CD4-positive, CD25-positive, alpha-beta regulatory T cell (primary cell): Measurements from ENCODE around the gene FBRSL1. TPM values are rescaled to one million over a fixed set of nuclear protein-coding genes. Genes with fewer than 3 reads are reported as not detected.

Experiments
- ATAC-seq, 2 donors: fragments of 150-1000 bp; cut with Tn5 transposase; one replicate each; pipeline ENCODE4 v1.10.0; 2021; ENCODE audit warnings: low read depth in 2 of 2, moderate number of reproducible peaks in 2 of 2, moderate library complexity in 1 of 2
- DNase-seq, 3 donors: peaks; one replicate each; pipeline versions ENCODE4 v3.0.0 to v3.0.0-alpha.2; 2012 to 2022; ENCODE audit warnings: mixed read lengths in 1 of 3
- H3K27ac ChIP-seq: one replicate; pipeline ENCODE4 v1.7.0; 2013; ENCODE audit warnings: mild to moderate bottlenecking, low read length; ENCODE audit not compliant: insufficient read depth, poor library complexity, severe bottlenecking
- H3K27me3 ChIP-seq: one replicate; pipeline ENCODE4 v1.7.0; 2013; ENCODE audit warnings: low read length; ENCODE audit not compliant: control insufficient read depth, insufficient read depth
- H3K36me3 ChIP-seq: one replicate; pipeline ENCODE4 v1.7.0; 2013; ENCODE audit warnings: mild to moderate bottlenecking, low read length, moderate library complexity; ENCODE audit not compliant: control insufficient read depth, insufficient read depth
- H3K4me1 ChIP-seq: 2 replicates; pipeline ENCODE4 v1.7.0; 2013; ENCODE audit warnings: mild to moderate bottlenecking, low read length; ENCODE audit not compliant: insufficient read depth, control insufficient read depth, poor library complexity, severe bottlenecking
- H3K4me3 ChIP-seq: one replicate; pipeline ENCODE4 v1.7.0; 2013; ENCODE audit warnings: low read depth, mild to moderate bottlenecking, low read length, moderate library complexity
- H3K9me3 ChIP-seq, 2 experiments: 1 replicate in 1 of 2; 2 replicates in 1 of 2; pipeline ENCODE4 v1.7.0; 2013; ENCODE audit warnings: low read length in 2 of 2, mild to moderate bottlenecking in 1 of 2, moderate library complexity in 1 of 2; ENCODE audit not compliant: control insufficient read depth in 2 of 2
- H3K27ac Mint-ChIP-seq, 3 donors: one replicate each; pipeline ENCODE4 v1.8.0; 2020 to 2022; ENCODE audit warnings: mild to moderate bottlenecking in 3 of 3, mixed read lengths in 3 of 3, moderate library complexity in 2 of 3
- H3K27me3 Mint-ChIP-seq: one replicate; pipeline ENCODE4 v1.8.0; 2022; ENCODE audit warnings: mild to moderate bottlenecking, mixed read lengths
- H3K36me3 Mint-ChIP-seq: one replicate; pipeline ENCODE4 v1.8.0; 2020; ENCODE audit warnings: mixed read lengths
- H3K4me1 Mint-ChIP-seq, 4 donors: one replicate each; pipeline ENCODE4 v1.8.0; 2020 to 2022; ENCODE audit warnings: mixed read lengths in 4 of 4, mild to moderate bottlenecking in 1 of 4
- H3K4me3 Mint-ChIP-seq, 4 donors: one replicate each; pipeline ENCODE4 v1.8.0; 2020 to 2022; ENCODE audit warnings: mild to moderate bottlenecking in 4 of 4, mixed read lengths in 4 of 4, moderate library complexity in 3 of 4
- H3K9me3 Mint-ChIP-seq, 7 donors: one replicate each; pipeline ENCODE4 v1.8.0; 2020 to 2022; ENCODE audit warnings: mixed read lengths in 7 of 7, mild to moderate bottlenecking in 3 of 7, moderate library complexity in 2 of 7
- polyA plus RNA-seq, 4 donors: library from polyadenylated mRNA; unstranded; fragments of 300-500 nt; fragmentation: Illumina TruSeq; gene quantifications; one replicate each; pipeline ENCODE4 v1.2.3, GENCODE V29; 2021
- total RNA-seq: library from RNA; stranded (reverse); gene quantifications from one replicate; pipeline ENCODE4 v1.2.3, GENCODE V29; 2022

Gene FBRSL1
- total and polyA plus RNA-seq, 5 donors from 2014 or later: 0.16 to 94.6 (median 0.34) TPM

GRCh38 chr12:132502882-132503193 is 12.9 kb downstream of the FBRSL1 start:
- Mint-ChIP-seq H3K27ac (no peak overlapping the region), H3K4me1 (peaks cover 0 to 75% (median 29%) of the 10 kb centered on the region in 4 donors), H3K27me3 (no peaks in the 10 kb centered on the region), H3K36me3 (no peaks in the 10 kb centered on the region), H3K9me3 (no peaks in the 10 kb centered on the region), H3K4me3 (peak overlapping the region in 2 of 4 donors; percentile 51 to 53)
- ATAC-seq (no peak), DNase-seq (no peak)
- no peaks in the 10 kb centered on the region for H3K27me3 ChIP-seq
- H3K4me1 ChIP-seq: peaks cover 81% of the 10 kb centered on the region
- H3K27ac ChIP-seq: no peak overlapping the region
- no peak overlapping the region for H3K4me3 ChIP-seq
- no peaks in the 10 kb centered on the region for H3K36me3 ChIP-seq
- H3K9me3 ChIP-seq: no peaks in the 10 kb centered on the region

GRCh38 chr12:132503618-132504204 is 13.8 kb downstream of the FBRSL1 start:
- no peaks in the 10 kb centered on the region for H3K36me3 Mint-ChIP-seq
- no peaks in the 10 kb centered on the region for H3K9me3 ChIP-seq

GRCh38 chr12:132505105-132505851 is 15.3 kb downstream of the FBRSL1 start:
- no peaks in the 10 kb centered on the region for H3K27me3 Mint-ChIP-seq
- H3K4me3 Mint-ChIP-seq: peak overlapping the region in 3 of 4 donors; percentile 21 to 68 (median 35)
- peak overlapping the region in 2 of 3 donors; percentile 25 to 68 for H3K27ac Mint-ChIP-seq
- no peak for DNase-seq
- H3K9me3 ChIP-seq: no peaks in the 10 kb centered on the region
- peaks cover 4% of the 10 kb centered on the region for H3K36me3 ChIP-seq
- H3K36me3 Mint-ChIP-seq: no peaks in the 10 kb centered on the region
- H3K4me1 Mint-ChIP-seq: peaks cover 0 to 63% (median 27%) of the 10 kb centered on the region in 4 donors
- H3K9me3 Mint-ChIP-seq: no peaks in the 10 kb centered on the region
- no peaks in the 10 kb centered on the region for H3K27me3 ChIP-seq
- H3K4me3 ChIP-seq: no peak overlapping the region
- ATAC-seq: no peak
- peaks cover 61% of the 10 kb centered on the region for H3K4me1 ChIP-seq
- peak overlapping the region; percentile 5 for H3K27ac ChIP-seq

More at GRCh38 chr12:132503618-132504204, 13.8 kb downstream of the FBRSL1 start:
- H3K36me3 ChIP-seq: no peaks in the 10 kb centered on the region
- Mint-ChIP-seq H3K9me3 (no peaks in the 10 kb centered on the region), H3K4me1 (peaks cover 0 to 76% (median 29%) of the 10 kb centered on the region in 4 donors), H3K27me3 (no peaks in the 10 kb centered on the region), H3K27ac (peak overlapping the region in 1 of 3 donors; percentile 62), H3K4me3 (peak overlapping the region in 1 of 4 donors; percentile 54)
- ATAC-seq (no peak), DNase-seq (no peak)
- no peak overlapping the region for H3K27ac ChIP-seq
- H3K27me3 ChIP-seq: no peaks in the 10 kb centered on the region
- peaks cover 74% of the 10 kb centered on the region for H3K4me1 ChIP-seq
- no peak overlapping the region for H3K4me3 ChIP-seq

- no peaks in the 10 kb centered on the region for H3K27me3 ChIP-seq
- peaks cover 56% of the 10 kb centered on the region for H3K4me1 ChIP-seq
- peak overlapping the region in 3 of 4 donors; percentile 68 to 72 (median 71) for H3K4me3 Mint-ChIP-seq
- peaks cover 10% of the 10 kb centered on the region for H3K36me3 ChIP-seq
- DNase-seq (no peak), ATAC-seq (no peak)
- H3K36me3 Mint-ChIP-seq: no peaks in the 10 kb centered on the region
- H3K27ac ChIP-seq: peak overlapping the region; percentile 72
- H3K27me3 Mint-ChIP-seq: no peaks in the 10 kb centered on the region
- H3K4me3 ChIP-seq: no peak overlapping the region
- H3K4me1 Mint-ChIP-seq: peaks cover 0 to 58% (median 25%) of the 10 kb centered on the region in 4 donors
- H3K27ac Mint-ChIP-seq: peak overlapping the region; percentile 68 to 88 (median 81)
- no peaks in the 10 kb centered on the region for H3K9me3 ChIP-seq
- no peaks in the 10 kb centered on the region for H3K9me3 Mint-ChIP-seq
Observed at GRCh38 chr12:132505852-132506219, 15.9 kb downstream of the FBRSL1 start.

GRCh38 chr12:132506328-132507160 is 16.6 kb downstream of the FBRSL1 start:
- Mint-ChIP-seq H3K9me3 (no peaks in the 10 kb centered on the region), H3K27me3 (no peaks in the 10 kb centered on the region), H3K36me3 (no peaks in the 10 kb centered on the region), H3K27ac (peak overlapping the region; percentile 81 to 88 (median 87)), H3K4me3 (peak overlapping the region; percentile 68 to 78 (median 72)), H3K4me1 (peaks cover 0 to 57% (median 25%) of the 10 kb centered on the region in 4 donors)
- peak; percentile 48 to 84 (median 65) for DNase-seq
- Histone ChIP-seq H3K36me3 (peaks cover 11% of the 10 kb centered on the region), H3K4me1 (peaks cover 50% of the 10 kb centered on the region), H3K9me3 (no peaks in the 10 kb centered on the region), H3K4me3 (no peak overlapping the region), H3K27ac (peak overlapping the region; percentile 72), H3K27me3 (no peaks in the 10 kb centered on the region)
- peak; percentile 82 to 91 for ATAC-seq

- ATAC-seq: no peak
- Mint-ChIP-seq H3K27me3 (no peaks in the 10 kb centered on the region), H3K4me3 (peak overlapping the region; percentile 68 to 78 (median 72)), H3K27ac (peak overlapping the region in 2 of 3 donors; percentile 81 to 87), H3K36me3 (no peaks in the 10 kb centered on the region), H3K9me3 (no peaks in the 10 kb centered on the region), H3K4me1 (peaks cover 0 to 52% (median 20%) of the 10 kb centered on the region in 4 donors)
- Histone ChIP-seq H3K36me3 (peaks cover 14% of the 10 kb centered on the region), H3K27ac (peak overlapping the region; percentile 72), H3K4me1 (peaks cover 48% of the 10 kb centered on the region), H3K27me3 (no peaks in the 10 kb centered on the region), H3K4me3 (no peak overlapping the region), H3K9me3 (no peaks in the 10 kb centered on the region)
- no peak for DNase-seq
Observed at GRCh38 chr12:132507161-132507538, 17.2 kb downstream of the FBRSL1 start.

GRCh38 chr12:132507656-132508490 is 17.9 kb downstream of the FBRSL1 start:
- peaks cover 0 to 46% (median 19%) of the 10 kb centered on the region in 4 donors for H3K4me1 Mint-ChIP-seq

More at GRCh38 chr12:132507656-132508490, 17.9 kb downstream of the FBRSL1 start:
- H3K4me1 ChIP-seq: peaks cover 42% of the 10 kb centered on the region
- ATAC-seq (no peak), DNase-seq (no peak)
- peak overlapping the region; percentile 72 for H3K27ac ChIP-seq
- Mint-ChIP-seq H3K36me3 (no peaks in the 10 kb centered on the region), H3K27ac (no peak overlapping the region), H3K9me3 (no peaks in the 10 kb centered on the region), H3K27me3 (no peaks in the 10 kb centered on the region), H3K4me3 (peak overlapping the region in 2 of 4 donors; percentile 43 to 68)
- H3K27me3 ChIP-seq: no peaks in the 10 kb centered on the region
- H3K4me3 ChIP-seq: no peak overlapping the region
- H3K36me3 ChIP-seq: peaks cover 18% of the 10 kb centered on the region
- no peaks in the 10 kb centered on the region for H3K9me3 ChIP-seq
